HL-60 (cell line): Measurements from ENCODE around the gene POLN.

ENCODE experiments used
- DNase-seq, 2 experiments: peaks; one replicate each; pipeline ENCODE4 v3.0.0-alpha.2; 2010 to 2020; ENCODE audit warnings: low read depth in 1 of 2, low spot score in 1 of 2
- H3K27ac ChIP-seq: fragments of 250-450 bp; sonication (Bioruptor Pico); replicated peaks from 2 replicates; pipeline ENCODE4 v1.5.1; 2020; ENCODE audit warnings: mild to moderate bottlenecking, moderate library complexity
- H3K27me3 ChIP-seq: fragments of 250-450 bp; sonication (Bioruptor Pico); 2 replicates; pipeline ENCODE4 v1.5.1; 2021; ENCODE audit warnings: mild to moderate bottlenecking, moderate library complexity; ENCODE audit not compliant: insufficient read depth, poor library complexity, severe bottlenecking
- H3K4me3 ChIP-seq: replicated peaks from 2 replicates; pipeline ENCODE4 v1.5.1; 2011; ENCODE audit warnings: mild to moderate bottlenecking, control low read depth, low read length; ENCODE audit not compliant: insufficient read depth
- GABPA ChIP-seq: IDR thresholded peaks from 2 replicates; pipeline ENCODE4 v1.6.1; 2012; ENCODE audit warnings: low read depth
- POLR2AphosphoS5 ChIP-seq: IDR thresholded peaks from 2 replicates; pipeline ENCODE4 v1.6.1; 2012; ENCODE audit warnings: low read depth
- SPI1 ChIP-seq: IDR thresholded peaks from 2 replicates; pipeline ENCODE4 v1.6.1; 2012; ENCODE audit warnings: low read depth, mild to moderate bottlenecking, borderline replicate concordance
- TF ChIP-seq, protein P1 (sequence below): IDR thresholded peaks from 2 replicates; pipeline ENCODE4 v1.6.1; 2012; ENCODE audit warnings: low read depth; ENCODE audit not compliant: insufficient replicate concordance
- TF ChIP-seq, protein P2 (sequence below): IDR thresholded peaks from one replicate; pipeline ENCODE4 v1.5.1; 2011; ENCODE audit warnings: low read length, control low read depth, inconsistent platforms; ENCODE audit not compliant: insufficient read depth

Gene POLN

DNA sequence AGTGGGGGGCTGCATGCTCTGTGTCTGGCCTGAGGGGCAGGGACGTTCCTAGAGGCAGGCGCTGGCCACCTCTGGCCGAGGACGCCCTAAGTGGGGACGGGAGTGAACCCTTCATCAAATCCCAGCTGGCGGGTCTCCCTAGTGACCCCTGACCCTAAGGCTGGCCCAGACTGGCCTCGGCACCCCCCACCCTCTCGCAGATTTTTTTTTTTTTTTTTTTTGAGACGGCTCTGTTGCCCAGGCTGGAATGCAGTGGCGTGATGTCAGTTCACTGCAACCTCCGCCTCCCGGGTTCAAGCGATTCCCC is 21.0 kb upstream of the POLN start:
- Histone ChIP-seq H3K4me3 (peak overlapping the region; percentile 49), H3K27me3 (no peaks in the 10 kb centered on the region), H3K27ac (peak overlapping the region; percentile 75)
- no peak for TF ChIP-seq SPI1
- TF ChIP-seq GABPA = no peak
- TF ChIP-seq, protein P1, sequence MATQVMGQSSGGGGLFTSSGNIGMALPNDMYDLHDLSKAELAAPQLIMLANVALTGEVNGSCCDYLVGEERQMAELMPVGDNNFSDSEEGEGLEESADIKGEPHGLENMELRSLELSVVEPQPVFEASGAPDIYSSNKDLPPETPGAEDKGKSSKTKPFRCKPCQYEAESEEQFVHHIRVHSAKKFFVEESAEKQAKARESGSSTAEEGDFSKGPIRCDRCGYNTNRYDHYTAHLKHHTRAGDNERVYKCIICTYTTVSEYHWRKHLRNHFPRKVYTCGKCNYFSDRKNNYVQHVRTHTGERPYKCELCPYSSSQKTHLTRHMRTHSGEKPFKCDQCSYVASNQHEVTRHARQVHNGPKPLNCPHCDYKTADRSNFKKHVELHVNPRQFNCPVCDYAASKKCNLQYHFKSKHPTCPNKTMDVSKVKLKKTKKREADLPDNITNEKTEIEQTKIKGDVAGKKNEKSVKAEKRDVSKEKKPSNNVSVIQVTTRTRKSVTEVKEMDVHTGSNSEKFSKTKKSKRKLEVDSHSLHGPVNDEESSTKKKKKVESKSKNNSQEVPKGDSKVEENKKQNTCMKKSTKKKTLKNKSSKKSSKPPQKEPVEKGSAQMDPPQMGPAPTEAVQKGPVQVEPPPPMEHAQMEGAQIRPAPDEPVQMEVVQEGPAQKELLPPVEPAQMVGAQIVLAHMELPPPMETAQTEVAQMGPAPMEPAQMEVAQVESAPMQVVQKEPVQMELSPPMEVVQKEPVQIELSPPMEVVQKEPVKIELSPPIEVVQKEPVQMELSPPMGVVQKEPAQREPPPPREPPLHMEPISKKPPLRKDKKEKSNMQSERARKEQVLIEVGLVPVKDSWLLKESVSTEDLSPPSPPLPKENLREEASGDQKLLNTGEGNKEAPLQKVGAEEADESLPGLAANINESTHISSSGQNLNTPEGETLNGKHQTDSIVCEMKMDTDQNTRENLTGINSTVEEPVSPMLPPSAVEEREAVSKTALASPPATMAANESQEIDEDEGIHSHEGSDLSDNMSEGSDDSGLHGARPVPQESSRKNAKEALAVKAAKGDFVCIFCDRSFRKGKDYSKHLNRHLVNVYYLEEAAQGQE = no peak
- TF ChIP-seq POLR2AphosphoS5 = no peak
- TF ChIP-seq, protein P2, sequence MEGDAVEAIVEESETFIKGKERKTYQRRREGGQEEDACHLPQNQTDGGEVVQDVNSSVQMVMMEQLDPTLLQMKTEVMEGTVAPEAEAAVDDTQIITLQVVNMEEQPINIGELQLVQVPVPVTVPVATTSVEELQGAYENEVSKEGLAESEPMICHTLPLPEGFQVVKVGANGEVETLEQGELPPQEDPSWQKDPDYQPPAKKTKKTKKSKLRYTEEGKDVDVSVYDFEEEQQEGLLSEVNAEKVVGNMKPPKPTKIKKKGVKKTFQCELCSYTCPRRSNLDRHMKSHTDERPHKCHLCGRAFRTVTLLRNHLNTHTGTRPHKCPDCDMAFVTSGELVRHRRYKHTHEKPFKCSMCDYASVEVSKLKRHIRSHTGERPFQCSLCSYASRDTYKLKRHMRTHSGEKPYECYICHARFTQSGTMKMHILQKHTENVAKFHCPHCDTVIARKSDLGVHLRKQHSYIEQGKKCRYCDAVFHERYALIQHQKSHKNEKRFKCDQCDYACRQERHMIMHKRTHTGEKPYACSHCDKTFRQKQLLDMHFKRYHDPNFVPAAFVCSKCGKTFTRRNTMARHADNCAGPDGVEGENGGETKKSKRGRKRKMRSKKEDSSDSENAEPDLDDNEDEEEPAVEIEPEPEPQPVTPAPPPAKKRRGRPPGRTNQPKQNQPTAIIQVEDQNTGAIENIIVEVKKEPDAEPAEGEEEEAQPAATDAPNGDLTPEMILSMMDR = no peak
- DNase-seq = no peak

DNA sequence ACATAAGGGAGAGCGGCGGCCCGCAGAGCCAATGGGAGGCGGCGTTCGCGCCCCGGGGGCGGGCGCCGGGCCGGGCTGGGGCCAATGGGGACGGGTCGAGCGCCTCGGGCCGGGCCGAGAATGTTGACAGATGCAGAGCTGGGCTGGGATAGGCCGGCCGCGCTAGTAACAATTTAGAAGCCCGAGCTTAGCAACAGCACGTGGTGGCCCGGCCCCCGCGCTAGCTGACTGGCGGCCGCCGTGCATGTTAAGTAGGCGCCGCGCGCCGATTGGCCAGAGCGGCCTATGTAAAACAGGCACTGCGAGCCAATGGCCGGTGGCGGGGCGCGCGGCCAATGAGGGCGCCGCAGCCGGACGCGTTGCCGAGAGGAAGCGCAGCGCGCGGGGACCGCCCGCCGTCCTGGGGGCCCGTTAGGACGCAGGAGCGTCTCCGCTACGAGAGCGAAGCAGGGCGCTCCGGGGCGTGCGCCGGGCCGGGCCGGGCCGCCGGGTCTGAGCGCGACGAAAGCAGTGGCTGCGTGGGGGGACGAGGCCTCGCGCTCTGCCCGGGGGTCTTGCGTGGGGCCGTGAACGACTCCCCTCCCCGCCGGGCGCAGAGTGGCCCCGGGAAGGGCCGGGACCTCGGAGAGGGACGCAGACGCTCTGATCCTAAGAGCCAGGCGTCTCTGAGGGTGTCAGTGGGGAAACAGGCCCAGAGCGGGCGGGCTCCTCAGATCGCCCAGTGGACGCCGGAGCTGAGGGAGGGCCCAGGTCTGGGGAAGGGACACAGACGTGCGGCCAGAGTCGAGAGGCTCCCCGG is 20.4 kb upstream of the POLN start:
- TF ChIP-seq SPI1 (peak; percentile 50; the same call in 1 of the 2 replicates), GABPA (no peak), POLR2AphosphoS5 (peak; percentile 51; the same call in 1 of the 2 replicates)
- TF ChIP-seq, protein P2 = no peak
- TF ChIP-seq, protein P1 = no peak
- no peaks in the 10 kb centered on the region for H3K27me3 ChIP-seq

DNA sequence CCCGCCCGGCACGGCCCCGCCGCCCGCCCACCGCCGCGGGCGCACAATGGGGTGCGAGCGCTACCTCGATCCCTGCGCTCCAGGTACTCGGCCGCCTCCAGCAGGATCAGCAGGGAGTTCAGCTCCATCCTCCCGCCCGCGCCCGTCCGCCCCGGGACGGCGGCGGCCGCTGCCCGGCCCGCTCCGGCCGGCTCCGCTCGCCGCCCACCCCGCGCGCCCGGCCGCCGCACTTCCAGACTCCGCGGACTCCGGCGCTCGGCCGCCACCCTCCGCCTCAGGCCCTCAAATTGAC is 19.9 kb upstream of the POLN start, which contains the start of gene MXD4:
MXD4 (minus strand) TSS at position 257 of the 292 bp plus-strand sequence; CDS start at position 128, 129 bp downstream.
- no peak for DNase-seq
- Histone ChIP-seq H3K27ac (peak within 1 kb of the TSS; percentile 75), H3K4me3 (peak within 1 kb of the TSS; percentile 69), H3K27me3 (no peaks in the 10 kb centered on the region)
- TF ChIP-seq GABPA (no peak), POLR2AphosphoS5 (no peak), SPI1 (no peak)
- TF ChIP-seq, protein P2 = no peak
- TF ChIP-seq, protein P1 = no peak

More for the DNA sequence above, 20.4 kb upstream of the POLN start:
- Histone ChIP-seq H3K4me3 (peak overlapping the region; percentile 50), H3K27ac (peak overlapping the region; percentile 75)
- peak; percentile 97 to 99 for DNase-seq
